Activated CD4-positive, alpha-beta T cell treated with anti-CD3 and anti-CD28 coated beads, Interleukin-2, Interleukin-4, amounts not matched to agents 100 ng/mL and 50 ng/mL, durations not matched to agents 16 hours and 8 hours (primary cell): ENCODE data around the gene MANBA.
"Not testable (repeated sequence)": the region's sequence is repeated elsewhere in the genome, so short reads cannot be mapped to it uniquely, and the experiment has no call there.

Source experiments
- DNase-seq: peaks from one replicate; pipeline ENCODE4 v3.0.0-alpha.2; 2020; ENCODE audit warnings: low spot score

Gene MANBA

GRCh38 chr4:102761906-102762305 lies 1.1 kb upstream of the MANBA start:
- no peak for DNase-seq

DNA sequence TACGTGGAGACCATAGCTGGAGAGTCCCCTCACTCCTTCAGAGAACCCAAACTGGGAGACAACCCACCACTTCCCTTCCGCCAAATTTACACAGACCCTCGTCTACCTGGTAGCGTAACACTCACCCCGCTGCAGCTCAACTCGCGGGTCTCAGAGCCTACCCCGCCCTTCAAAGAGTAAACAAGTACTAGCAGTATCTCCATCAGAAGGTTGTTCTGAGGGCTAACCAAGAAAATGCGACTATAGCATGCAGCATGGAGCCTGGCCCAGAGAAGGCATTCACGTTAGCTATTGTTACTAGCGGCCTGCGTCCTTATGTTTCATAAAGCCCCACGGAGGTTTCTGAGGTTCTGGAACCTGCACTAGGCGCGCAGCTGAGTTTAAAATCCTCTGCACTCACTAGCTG lies 531 bp upstream of the MANBA start:
- peak; percentile 7 for DNase-seq

GRCh38 chr4:102759831-102760644 lies 730 bp downstream of the MANBA start:
- peak; percentile 37 for DNase-seq

GRCh38 chr4:102758241-102759160 lies 2.3 kb downstream of the MANBA start:
- DNase-seq, result no peak

GRCh38 chr4:102757681-102758080 lies 3.1 kb downstream of the MANBA start:
- DNase-seq, result no peak

DNA sequence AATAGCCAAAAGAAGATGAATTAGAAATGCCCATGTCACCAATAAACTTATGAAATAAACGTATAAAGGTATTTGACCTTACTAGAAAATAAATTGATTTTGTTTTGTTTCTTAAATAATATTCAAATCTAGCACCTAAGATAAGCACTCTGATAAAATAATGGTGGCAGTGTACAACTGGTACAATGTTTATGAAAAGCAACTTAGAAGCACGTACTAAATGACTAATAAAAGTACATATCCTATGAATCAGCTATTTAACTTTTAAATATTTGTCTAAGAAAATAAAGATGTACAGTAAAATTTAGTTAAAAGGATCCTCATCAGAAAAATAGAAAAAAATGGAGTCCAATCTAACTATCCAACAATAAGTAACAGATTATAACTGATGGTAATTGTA lies 6.7 kb downstream of the MANBA start:
- no peak for DNase-seq

DNA sequence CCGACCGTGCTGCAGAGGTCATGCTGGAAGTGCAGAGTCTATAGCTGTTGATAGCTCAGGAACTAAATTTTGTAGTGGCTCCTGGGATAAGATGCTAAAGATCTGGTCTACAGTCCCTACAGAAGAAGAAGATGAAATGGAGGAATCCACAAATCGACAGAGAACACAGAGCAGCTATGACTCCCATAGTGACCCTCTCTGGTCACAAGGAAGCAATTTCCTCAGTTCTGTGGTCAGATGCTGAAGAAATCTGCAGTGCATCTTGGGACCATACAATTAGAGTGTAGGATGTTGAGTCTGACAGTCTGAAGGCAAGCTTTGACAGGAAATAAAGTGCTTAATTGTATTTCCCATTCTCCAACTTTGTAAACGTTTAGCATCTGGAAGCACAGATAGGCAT lies 8.8 kb downstream of the MANBA start:
- no peak for DNase-seq

GRCh38 chr4:102743352-102743751 lies 17.4 kb downstream of the MANBA start:
- DNase-seq, result not testable (repeated sequence)

- DNase-seq, result not testable (repeated sequence)
Measured at GRCh38 chr4:102738802-102739201, 22.0 kb downstream of the MANBA start.

- DNase-seq, result no peak
Measured at GRCh38 chr4:102736636-102737549, 23.9 kb downstream of the MANBA start.

DNA sequence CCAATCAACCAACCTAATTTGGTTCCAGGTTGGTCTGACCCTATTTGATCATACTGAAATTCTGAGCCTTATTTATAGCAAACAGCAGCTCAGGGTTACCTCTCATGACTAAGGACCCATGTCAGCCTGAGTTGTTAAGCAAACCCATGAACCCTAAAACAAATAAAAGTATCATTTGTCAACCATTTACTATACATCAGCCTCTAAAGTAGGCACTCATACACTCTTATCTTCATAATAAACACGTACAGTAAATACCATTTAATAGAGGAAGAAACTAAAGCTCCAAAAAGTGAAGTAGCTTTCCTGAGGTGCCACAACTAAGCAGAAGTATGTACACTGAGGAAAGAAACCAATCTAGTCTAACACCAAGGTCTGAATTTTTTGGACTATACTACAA lies 25.2 kb downstream of the MANBA start:
- DNase-seq, result no peak

DNA sequence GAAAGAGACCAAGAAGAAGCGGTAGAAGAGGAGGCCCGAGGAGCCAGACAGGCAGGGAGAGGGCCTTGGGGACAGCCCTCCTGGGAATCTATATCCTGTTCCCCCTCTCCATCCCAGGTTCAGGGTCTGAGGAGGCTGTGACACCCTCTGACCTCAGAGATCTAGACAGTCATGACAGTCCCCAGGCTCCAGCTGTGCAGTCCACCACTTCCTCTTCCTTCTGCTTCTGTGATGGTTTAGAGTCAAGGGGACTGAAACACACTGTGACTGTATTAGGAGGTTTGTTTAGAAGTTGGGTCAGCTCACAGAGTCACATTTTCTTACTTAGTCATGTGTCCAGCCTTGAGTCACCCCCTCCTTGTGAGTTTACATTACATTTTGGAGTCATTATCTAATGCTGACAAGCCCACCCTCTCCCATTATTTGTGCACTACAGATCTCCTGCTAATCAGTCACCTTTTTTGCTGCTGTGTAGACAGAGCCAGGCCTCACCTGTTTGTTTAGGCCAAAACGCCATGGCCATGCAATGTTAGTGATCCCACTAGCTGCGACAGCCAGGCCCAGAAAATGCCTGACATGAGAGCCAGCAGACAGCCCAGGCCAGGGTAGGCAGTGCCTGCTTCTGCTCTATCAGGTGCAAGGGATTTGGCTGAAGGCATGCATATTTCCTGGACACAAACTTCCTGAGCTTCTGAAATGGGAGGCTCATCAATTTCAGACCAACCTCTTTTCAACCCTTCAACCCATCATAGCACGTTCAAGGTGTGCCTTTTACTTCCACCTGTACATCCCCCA lies 26.0 kb downstream of the MANBA start:
- peak; percentile 32 for DNase-seq

GRCh38 chr4:102734116-102734515 lies 26.7 kb downstream of the MANBA start:
- no peak for DNase-seq

DNA sequence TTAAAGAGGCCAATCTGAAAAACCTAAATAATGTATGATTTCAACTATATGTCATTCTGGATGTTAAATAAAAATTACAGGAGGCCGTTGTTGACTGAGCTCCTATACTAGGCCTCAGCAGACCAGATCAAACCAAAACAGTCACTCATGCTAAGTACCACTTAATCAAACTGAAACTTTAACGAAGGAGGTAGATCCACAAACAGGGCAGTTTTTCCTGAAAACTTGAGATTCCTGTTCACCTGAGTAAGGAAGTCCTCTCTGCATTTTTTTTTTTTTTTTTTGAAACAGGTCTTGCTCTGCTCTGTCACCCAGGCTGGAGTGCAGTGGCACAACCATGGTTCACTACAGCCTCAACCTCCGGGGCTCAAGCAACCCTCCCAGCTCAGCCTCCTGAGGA lies 27.7 kb downstream of the MANBA start:
- DNase-seq, result no peak

DNA sequence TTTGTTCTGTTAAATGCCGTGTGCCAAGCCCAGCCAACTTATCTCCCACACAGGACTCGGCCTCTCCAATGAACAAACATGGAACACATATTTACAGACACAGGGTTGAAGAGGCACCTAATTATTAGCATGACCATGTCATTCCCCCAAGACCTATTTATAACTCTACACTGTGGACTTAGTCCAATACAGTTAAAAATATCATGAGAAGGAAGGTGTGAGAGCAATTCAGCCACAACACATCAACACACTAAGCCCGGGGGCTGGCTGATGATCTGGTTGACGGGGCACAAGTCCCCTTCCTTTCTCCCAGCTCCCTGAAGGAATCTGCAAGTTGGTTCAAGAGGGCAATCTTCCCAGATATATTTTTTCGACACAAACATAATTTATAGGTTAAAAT lies 28.1 kb downstream of the MANBA start:
- DNase-seq, result no peak

DNA sequence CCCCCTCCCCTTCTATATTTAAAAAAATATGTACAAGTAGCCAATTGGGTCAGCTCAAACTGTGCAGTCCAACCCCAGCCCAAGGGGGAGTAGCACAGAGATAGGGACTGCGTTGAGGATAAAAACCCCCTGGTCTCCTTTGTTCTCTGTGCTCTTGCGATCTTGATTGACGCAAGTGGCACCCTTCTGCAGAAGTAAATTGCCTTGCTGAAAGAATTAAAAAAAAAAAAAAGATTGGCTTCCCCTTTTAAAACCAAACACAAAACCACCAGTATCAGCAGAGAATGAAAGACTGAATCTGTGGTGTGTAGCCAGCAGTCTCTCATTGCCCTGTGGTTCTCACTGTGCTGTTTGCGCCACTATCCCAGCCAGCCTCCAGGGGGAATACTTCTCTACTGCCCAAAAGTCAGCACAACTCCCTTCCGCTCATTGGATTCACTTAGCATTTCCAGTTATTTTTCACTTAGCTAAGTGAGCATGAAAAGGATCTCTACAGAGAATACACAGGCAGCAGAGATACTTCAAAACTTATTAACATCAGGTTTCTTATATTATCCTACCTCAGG lies 29.7 kb downstream of the MANBA start:
- DNase-seq, result no peak

GRCh38 chr4:102729486-102729885 lies 31.3 kb downstream of the MANBA start:
- not testable (repeated sequence) for DNase-seq

DNA sequence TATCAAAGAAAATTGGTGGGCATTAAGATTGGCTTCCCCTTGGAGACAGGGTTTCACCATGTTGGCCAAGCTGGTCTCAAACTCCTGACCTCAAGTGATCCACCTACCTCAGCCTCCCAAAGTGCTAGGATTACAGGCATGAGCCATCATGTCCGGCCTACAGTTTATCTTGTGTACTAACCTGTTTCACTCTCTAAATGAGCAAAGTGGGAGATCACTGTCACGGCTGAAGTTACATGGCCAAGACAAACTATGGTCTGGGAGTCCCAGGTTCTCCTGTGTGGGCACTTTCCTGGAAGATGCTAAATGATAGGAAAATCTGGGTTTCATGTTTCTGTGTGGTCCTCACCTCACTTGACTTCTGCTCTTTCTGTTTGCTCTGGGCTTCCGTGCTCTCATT lies 33.8 kb downstream of the MANBA start:
- not testable (repeated sequence) for DNase-seq

- no peak for DNase-seq
Measured at GRCh38 chr4:102726068-102726467, 34.7 kb downstream of the MANBA start.

- no peak for DNase-seq
Measured at GRCh38 chr4:102725229-102725628, 35.5 kb downstream of the MANBA start.

- DNase-seq, result no peak
Measured at GRCh38 chr4:102723511-102723910, 37.3 kb downstream of the MANBA start.
